Activated T-helper 2 cell treated with anti-CD3 and anti-CD28 coated beads, Interferon-gamma antibody, Interleukin-2, Interleukin-4, amounts not matched to agents 10 μg/mL and 5 μg/mL and 100 μg/mL, durations not matched to agents 14 hours and 24 hours and 36 hours (primary cell): Measurements from ENCODE around the gene SLC15A2. TPM values are rescaled to one million over a fixed set of nuclear protein-coding genes. Genes with fewer than 3 reads are reported as not detected.
"Not testable (repeated sequence)": the region's sequence is repeated elsewhere in the genome, so short reads cannot be mapped to it uniquely, and the experiment has no call there.

Experiments used
- DNase-seq: peaks from one replicate; pipeline ENCODE4 v3.0.0; 2021; ENCODE audit warnings: low spot score
- H3K27ac Mint-ChIP-seq: one replicate; pipeline ENCODE4 v1.8.0; 2021; ENCODE audit warnings: mixed read lengths
- H3K27me3 Mint-ChIP-seq: one replicate; pipeline ENCODE4 v1.8.0; 2021; ENCODE audit warnings: low read depth, mixed read lengths
- H3K36me3 Mint-ChIP-seq: one replicate; pipeline ENCODE4 v1.8.0; 2021; ENCODE audit warnings: low read depth, mixed read lengths
- H3K4me1 Mint-ChIP-seq: one replicate; pipeline ENCODE4 v1.8.0; 2021; ENCODE audit warnings: low read depth, mixed read lengths
- H3K4me3 Mint-ChIP-seq: one replicate; pipeline ENCODE4 v1.8.0; 2021; ENCODE audit warnings: low read depth, mild to moderate bottlenecking, moderate library complexity, mixed read lengths
- H3K9me3 Mint-ChIP-seq: one replicate; pipeline ENCODE4 v1.8.0; 2021; ENCODE audit warnings: mixed read lengths
- intact Hi-C: fragments of 100-400 bp; cut with micrococcal nuclease; formaldehyde crosslinking; loops from one replicate; pipeline ENCODE4 v1.15.1; 2023
- total RNA-seq: library from RNA; stranded (reverse); gene quantifications from 2 replicates; pipeline ENCODE4 v1.2.3, GENCODE V29; 2022

Gene SLC15A2
- total RNA-seq, 1 donor from 2014 or later, result 3.5 TPM

GRCh38 chr3:121895121-121895520 is 920 bp downstream of the SLC15A2 start:
- H3K27ac Mint-ChIP-seq, result no peak overlapping the region

GRCh38 chr3:121895736-121896135 is 1.5 kb downstream of the SLC15A2 start:
- Mint-ChIP-seq H3K4me3 (no peak overlapping the region), H3K4me1 (no peaks in the 10 kb centered on the region), H3K27me3 (no peaks in the 10 kb centered on the region), H3K36me3 (peaks cover 20% of the 10 kb centered on the region), H3K27ac (no peak overlapping the region), H3K9me3 (no peaks in the 10 kb centered on the region)
- intact Hi-C loops, result no loop called here
- no peak for DNase-seq

More at GRCh38 chr3:121895121-121895520, 920 bp downstream of the SLC15A2 start:
- intact Hi-C loops, result no loop called here
- Mint-ChIP-seq H3K4me1 (no peaks in the 10 kb centered on the region), H3K4me3 (no peak overlapping the region), H3K36me3 (peaks cover 16% of the 10 kb centered on the region), H3K27me3 (no peaks in the 10 kb centered on the region), H3K9me3 (no peaks in the 10 kb centered on the region)
- no peak for DNase-seq

GRCh38 chr3:121896823-121897222 is 2.6 kb downstream of the SLC15A2 start:
- Mint-ChIP-seq H3K4me3 (no peak overlapping the region), H3K27ac (no peak overlapping the region), H3K9me3 (no peaks in the 10 kb centered on the region), H3K4me1 (no peaks in the 10 kb centered on the region), H3K27me3 (no peaks in the 10 kb centered on the region), H3K36me3 (peaks cover 24% of the 10 kb centered on the region)
- no peak for DNase-seq
- intact Hi-C loops, result no loop called here

GRCh38 chr3:121897296-121897695 is 3.1 kb downstream of the SLC15A2 start:
- Mint-ChIP-seq H3K4me1 (no peaks in the 10 kb centered on the region), H3K9me3 (no peaks in the 10 kb centered on the region), H3K27me3 (no peaks in the 10 kb centered on the region), H3K4me3 (no peak overlapping the region), H3K27ac (no peak overlapping the region), H3K36me3 (peaks cover 26% of the 10 kb centered on the region)
- DNase-seq, result no peak
- intact Hi-C loops, result no loop called here

- H3K9me3 Mint-ChIP-seq, result peaks cover 2% of the 10 kb centered on the region
- no peaks in the 10 kb centered on the region for H3K27me3 Mint-ChIP-seq
- H3K36me3 Mint-ChIP-seq, result peaks cover 63% of the 10 kb centered on the region
- intact Hi-C loops, result no loop called here
- H3K4me3 Mint-ChIP-seq, result no peak overlapping the region
- DNase-seq, result no peak
- H3K4me1 Mint-ChIP-seq, result peaks cover 4% of the 10 kb centered on the region
- H3K27ac Mint-ChIP-seq, result no peak overlapping the region
Measured at GRCh38 chr3:121913305-121913990, 19.2 kb downstream of the SLC15A2 start.

- H3K27ac Mint-ChIP-seq, result no peak overlapping the region
- H3K36me3 Mint-ChIP-seq, result peaks cover 60% of the 10 kb centered on the region
- no peaks in the 10 kb centered on the region for H3K9me3 Mint-ChIP-seq
- DNase-seq, result no peak
- H3K4me1 Mint-ChIP-seq, result peaks cover 4% of the 10 kb centered on the region
- no peak overlapping the region for H3K4me3 Mint-ChIP-seq
- intact Hi-C loops, result no loop called here
- no peaks in the 10 kb centered on the region for H3K27me3 Mint-ChIP-seq
Measured at GRCh38 chr3:121914081-121914998, 20.1 kb downstream of the SLC15A2 start.

- Mint-ChIP-seq H3K36me3 (peaks cover 55% of the 10 kb centered on the region), H3K9me3 (no peaks in the 10 kb centered on the region), H3K27ac (no peak overlapping the region), H3K4me3 (no peak overlapping the region), H3K4me1 (peaks cover 4% of the 10 kb centered on the region), H3K27me3 (no peaks in the 10 kb centered on the region)
- intact Hi-C loops, result no loop called here
- no peak for DNase-seq
Measured at GRCh38 chr3:121916189-121916588, 22.0 kb downstream of the SLC15A2 start.

GRCh38 chr3:121918779-121919483 is 24.7 kb downstream of the SLC15A2 start:
- DNase-seq, result no peak
- H3K4me1 Mint-ChIP-seq, result no peaks in the 10 kb centered on the region
- H3K9me3 Mint-ChIP-seq, result no peaks in the 10 kb centered on the region
- H3K36me3 Mint-ChIP-seq, result peaks cover 49% of the 10 kb centered on the region
- no peak overlapping the region for H3K27ac Mint-ChIP-seq
- no peak overlapping the region for H3K4me3 Mint-ChIP-seq
- no peaks in the 10 kb centered on the region for H3K27me3 Mint-ChIP-seq
- intact Hi-C loops, result no loop called here

GRCh38 chr3:121924734-121925133 is 30.5 kb downstream of the SLC15A2 start:
- Mint-ChIP-seq H3K4me3 (no peak overlapping the region), H3K4me1 (peaks cover 2% of the 10 kb centered on the region), H3K27ac (no peak overlapping the region), H3K27me3 (no peaks in the 10 kb centered on the region), H3K36me3 (peaks cover 72% of the 10 kb centered on the region), H3K9me3 (no peaks in the 10 kb centered on the region)
- intact Hi-C loops, result no loop called here
- no peak for DNase-seq

GRCh38 chr3:121926380-121926779 is 32.2 kb downstream of the SLC15A2 start:
- Mint-ChIP-seq H3K9me3 (no peaks in the 10 kb centered on the region), H3K36me3 (peaks cover 74% of the 10 kb centered on the region), H3K27me3 (no peaks in the 10 kb centered on the region), H3K4me3 (no peak overlapping the region), H3K4me1 (peaks cover 2% of the 10 kb centered on the region), H3K27ac (no peak overlapping the region)
- intact Hi-C loops, result no loop called here
- no peak for DNase-seq

- intact Hi-C loops, H3K9me3 Mint-ChIP-seq, DNase-seq, H3K27ac Mint-ChIP-seq, H3K4me1 Mint-ChIP-seq, H3K27me3 Mint-ChIP-seq, H3K4me3 Mint-ChIP-seq: not testable (repeated sequence)
- H3K36me3 Mint-ChIP-seq, result peaks cover 33% of the 10 kb centered on the region
Measured at GRCh38 chr3:121938141-121938855, 44.1 kb downstream of the SLC15A2 start.

- Mint-ChIP-seq H3K27ac (no peak overlapping the region), H3K4me1 (no peaks in the 10 kb centered on the region), H3K27me3 (no peaks in the 10 kb centered on the region), H3K36me3 (peaks cover 23% of the 10 kb centered on the region), H3K9me3 (no peaks in the 10 kb centered on the region), H3K4me3 (no peak overlapping the region)
- intact Hi-C loops, result no loop called here
- DNase-seq, result no peak
Measured at GRCh38 chr3:121941592-121941991, 47.4 kb downstream of the SLC15A2 start.
